Osteoblast (primary cell): Measurements from ENCODE around the gene KCND2. TPM values are rescaled to one million over a fixed set of nuclear protein-coding genes. Genes with fewer than 3 reads are reported as not detected.
"Not testable (repeated sequence)": the region's sequence is repeated elsewhere in the genome, so short reads cannot be mapped to it uniquely, and the experiment has no call there.

Experiments
- DNase-seq: peaks from one replicate; pipeline ENCODE4 v3.0.0; 2011; ENCODE audit warnings: low spot score, mixed read lengths; ENCODE audit not compliant: insufficient read length; ENCODE audit errors: missing footprints
- H2AFZ ChIP-seq: 2 replicates; pipeline ENCODE4 v1.6.0; 2011; ENCODE audit warnings: mild to moderate bottlenecking, low read length
- H3K27ac ChIP-seq: 2 replicates; pipeline ENCODE4 v1.5.1; 2011; ENCODE audit warnings: mild to moderate bottlenecking, low read depth, low read length, moderate library complexity
- H3K27me3 ChIP-seq: 2 replicates; pipeline ENCODE4 v1.6.0; 2012; ENCODE audit warnings: mild to moderate bottlenecking, control low read depth, inconsistent platforms, low read length, moderate library complexity; ENCODE audit not compliant: insufficient read depth
- H3K36me3 ChIP-seq: 2 replicates; pipeline ENCODE4 v1.5.1; 2011; ENCODE audit warnings: mild to moderate bottlenecking, low read length, control low read depth, moderate library complexity; ENCODE audit not compliant: insufficient read depth
- H3K4me1 ChIP-seq: 2 replicates; pipeline ENCODE4 v1.5.1; 2011; ENCODE audit warnings: mild to moderate bottlenecking, low read length, control low read depth, moderate library complexity; ENCODE audit not compliant: insufficient read depth
- H3K4me2 ChIP-seq: 2 replicates; pipeline ENCODE4 v1.6.0; 2011; ENCODE audit warnings: mild to moderate bottlenecking, low read length; ENCODE audit not compliant: insufficient read depth
- H3K4me3 ChIP-seq: fragments of 200-600 bp; sonication (generic); 3 replicates; pipeline ENCODE4 v1.5.1; 2012; ENCODE audit warnings: mild to moderate bottlenecking, low read length, inconsistent platforms; ENCODE audit not compliant: insufficient read depth
- H3K79me2 ChIP-seq: 2 replicates; pipeline ENCODE4 v1.6.0; 2012; ENCODE audit warnings: mild to moderate bottlenecking, low read length, control low read depth, inconsistent platforms; ENCODE audit not compliant: insufficient read depth
- H3K9me3 ChIP-seq: 2 replicates; pipeline ENCODE4 v1.5.1; 2011; ENCODE audit warnings: low read depth, low read length, control low read depth
- H4K20me1 ChIP-seq: 2 replicates; pipeline ENCODE4 v1.6.0; 2012; ENCODE audit warnings: mild to moderate bottlenecking, low read length, control low read depth; ENCODE audit not compliant: insufficient read depth
- CTCF ChIP-seq: IDR thresholded peaks from 2 replicates; pipeline ENCODE4 v1.5.1; 2011; ENCODE audit warnings: mild to moderate bottlenecking, low read depth, low read length, moderate library complexity; ENCODE audit errors: extremely low read depth
- total RNA-seq: library from RNA; depleted of rRNA; stranded (reverse); fragments of >200 nt; gene quantifications from 2 replicates; pipeline ENCODE4 v1.2.3, GENCODE V29; 2012

Gene KCND2
- total RNA-seq, 1 donor, result 6.5 TPM

DNA sequence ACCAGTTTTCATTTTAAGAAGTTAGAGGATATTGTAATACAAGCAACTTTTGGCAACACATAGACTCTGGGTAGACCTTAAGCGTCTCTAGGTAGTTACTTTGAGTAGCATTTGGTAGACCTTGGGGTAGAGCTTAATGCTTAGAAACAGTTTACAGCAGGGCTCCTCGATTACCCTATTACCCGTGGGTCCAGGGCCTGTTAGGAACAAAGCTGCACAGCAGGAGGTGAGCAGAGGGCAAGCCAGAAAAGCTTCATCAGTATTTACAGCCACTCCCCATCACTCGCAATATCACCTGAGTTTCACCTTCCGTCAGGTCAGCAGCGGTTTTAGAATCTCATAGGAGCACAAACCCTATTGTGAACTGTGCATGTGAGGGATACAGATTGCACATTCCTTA is 411.5 kb downstream of the KCND2 start:
- Histone ChIP-seq H4K20me1 (no peaks in the 10 kb centered on the region), H3K9me3 (no peaks in the 10 kb centered on the region), H3K27me3 (no peaks in the 10 kb centered on the region), H2AFZ (no peak overlapping the region), H3K4me3 (no peak overlapping the region), H3K4me1 (no peaks in the 10 kb centered on the region), H3K27ac (no peak overlapping the region), H3K4me2 (no peak overlapping the region), H3K36me3 (no peaks in the 10 kb centered on the region), H3K79me2 (no peaks in the 10 kb centered on the region)
- no peak for TF ChIP-seq CTCF
- DNase-seq, result no peak

DNA sequence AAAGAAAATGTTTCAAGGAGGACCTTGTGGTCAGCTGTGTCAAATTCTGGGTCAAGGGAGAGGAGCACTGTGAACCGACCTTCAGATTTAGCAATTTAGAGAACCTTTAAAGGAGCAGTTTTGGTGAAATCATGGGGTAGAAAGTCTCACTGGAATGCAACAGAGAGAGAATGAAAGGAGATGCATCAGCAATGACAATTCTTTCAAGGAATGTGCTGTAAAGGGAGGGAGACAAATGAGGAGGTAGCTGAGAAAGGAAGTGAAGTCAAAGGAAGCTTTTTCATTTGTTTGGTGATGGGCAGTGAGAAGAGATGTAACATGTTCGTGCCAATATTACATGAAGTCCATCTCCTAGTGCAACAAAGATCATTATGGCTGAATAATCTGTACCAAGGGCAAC is 418.9 kb downstream of the KCND2 start:
- Histone ChIP-seq H3K36me3 (no peaks in the 10 kb centered on the region), H3K4me3 (no peak overlapping the region), H4K20me1 (no peaks in the 10 kb centered on the region), H3K27ac (no peak overlapping the region), H3K4me1 (no peaks in the 10 kb centered on the region), H3K9me3 (no peaks in the 10 kb centered on the region), H2AFZ (no peak overlapping the region), H3K4me2 (no peak overlapping the region), H3K27me3 (no peaks in the 10 kb centered on the region), H3K79me2 (no peaks in the 10 kb centered on the region)
- no peak for TF ChIP-seq CTCF
- no peak for DNase-seq

- Histone ChIP-seq H3K27me3 (no peaks in the 10 kb centered on the region), H3K9me3 (no peaks in the 10 kb centered on the region), H3K4me1 (no peaks in the 10 kb centered on the region), H3K36me3 (no peaks in the 10 kb centered on the region), H2AFZ (no peak overlapping the region), H3K4me2 (no peak overlapping the region), H3K4me3 (no peak overlapping the region), H3K79me2 (no peaks in the 10 kb centered on the region), H3K27ac (no peak overlapping the region), H4K20me1 (no peaks in the 10 kb centered on the region)
- DNase-seq, result no peak
- no peak for TF ChIP-seq CTCF
Measured at GRCh38 chr7:120695848-120696247, 422.9 kb downstream of the KCND2 start.

GRCh38 chr7:120700796-120701195 is 427.8 kb downstream of the KCND2 start:
- no peak for TF ChIP-seq CTCF
- Histone ChIP-seq H4K20me1 (no peaks in the 10 kb centered on the region), H3K4me3 (no peak overlapping the region), H2AFZ (no peak overlapping the region), H3K36me3 (no peaks in the 10 kb centered on the region), H3K27ac (no peak overlapping the region), H3K4me1 (no peaks in the 10 kb centered on the region), H3K9me3 (no peaks in the 10 kb centered on the region), H3K4me2 (no peak overlapping the region), H3K79me2 (no peaks in the 10 kb centered on the region), H3K27me3 (no peaks in the 10 kb centered on the region)
- no peak for DNase-seq

DNA sequence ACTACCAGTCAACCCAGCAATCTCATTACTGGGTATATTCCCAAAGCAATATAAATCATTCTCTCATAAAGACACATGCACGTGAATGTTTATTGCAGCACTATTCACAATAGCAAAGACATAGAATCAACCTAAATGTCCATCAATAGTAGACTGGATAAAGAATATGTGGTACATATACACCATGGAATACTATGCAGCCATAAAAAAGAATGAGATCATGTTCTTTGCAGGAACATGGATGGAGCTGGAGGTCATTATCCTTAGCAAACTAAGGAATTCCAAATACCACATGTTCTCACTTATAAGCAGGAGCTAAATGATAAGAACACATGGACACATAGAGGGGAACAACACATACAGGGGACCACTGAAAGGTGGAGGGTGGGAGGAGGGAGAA is 429.4 kb downstream of the KCND2 start:
- H3K9me3 ChIP-seq, H3K4me3 ChIP-seq, H2AFZ ChIP-seq, H3K27ac ChIP-seq, H3K27me3 ChIP-seq, H3K4me1 ChIP-seq, DNase-seq, H3K4me2 ChIP-seq, H3K79me2 ChIP-seq, H3K36me3 ChIP-seq, H4K20me1 ChIP-seq: not testable (repeated sequence)
